Activated CD8-positive, alpha-beta memory T cell treated with anti-CD3 and anti-CD28 coated beads for 1 hour (primary cell): ENCODE measurements around the gene STMP1.

Source experiments
- DNase-seq, 2 donors: peaks; one replicate each; pipeline ENCODE4 v3.0.0-alpha.2; 2020; ENCODE audit warnings: low read depth in 1 of 2; ENCODE audit errors: extremely low read depth in 1 of 2

Gene STMP1

DNA sequence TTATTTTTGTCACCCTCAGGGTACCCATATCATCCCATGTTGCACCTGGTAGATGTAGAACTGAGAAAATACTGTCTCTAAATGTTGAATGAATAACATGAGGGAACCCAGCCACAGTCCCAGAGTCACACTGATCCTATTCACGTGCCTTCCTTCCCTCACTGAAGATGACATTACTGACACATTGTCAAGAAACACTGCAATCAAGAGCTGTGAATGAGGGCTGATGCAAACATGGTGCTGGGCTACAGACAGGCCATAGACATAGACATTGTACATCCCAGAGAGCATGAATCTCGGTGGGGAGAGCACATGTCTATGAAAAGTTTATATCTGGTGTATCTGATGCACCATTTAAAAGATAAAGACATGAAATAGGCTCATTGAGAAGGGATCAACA is 55.9 kb downstream of the STMP1 start:
- no peak for DNase-seq

DNA sequence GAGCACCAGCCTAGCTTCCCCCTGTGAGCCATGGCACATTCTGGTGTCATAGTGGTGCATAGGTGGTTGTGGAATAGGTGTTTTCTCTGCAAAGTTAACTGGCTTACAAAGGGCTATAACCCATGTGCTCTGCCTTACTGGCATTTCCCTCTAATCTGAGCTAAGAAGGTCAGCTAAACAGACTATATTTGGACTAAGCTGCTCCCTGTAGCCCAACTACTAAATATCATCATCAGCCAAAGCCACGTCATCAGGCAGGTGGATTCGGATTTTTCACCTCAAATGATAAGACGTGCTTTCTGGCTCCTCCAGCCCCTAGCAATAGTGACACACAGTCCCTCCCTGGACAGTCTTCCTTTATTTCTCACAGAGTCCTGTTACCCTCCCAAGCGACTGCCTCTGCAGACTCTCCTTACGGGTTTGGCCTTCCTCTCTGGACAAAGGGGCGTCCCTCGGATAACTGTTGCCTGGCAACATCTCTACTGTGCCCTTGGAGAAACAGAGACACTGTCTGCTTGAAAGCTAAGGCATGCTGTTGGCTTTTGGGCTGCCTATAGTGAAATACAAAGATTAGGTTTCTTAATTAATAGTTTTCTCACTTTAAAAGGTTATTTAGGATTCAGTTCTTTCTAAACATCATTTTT is 56.6 kb downstream of the STMP1 start:
- DNase-seq: no peak

DNA sequence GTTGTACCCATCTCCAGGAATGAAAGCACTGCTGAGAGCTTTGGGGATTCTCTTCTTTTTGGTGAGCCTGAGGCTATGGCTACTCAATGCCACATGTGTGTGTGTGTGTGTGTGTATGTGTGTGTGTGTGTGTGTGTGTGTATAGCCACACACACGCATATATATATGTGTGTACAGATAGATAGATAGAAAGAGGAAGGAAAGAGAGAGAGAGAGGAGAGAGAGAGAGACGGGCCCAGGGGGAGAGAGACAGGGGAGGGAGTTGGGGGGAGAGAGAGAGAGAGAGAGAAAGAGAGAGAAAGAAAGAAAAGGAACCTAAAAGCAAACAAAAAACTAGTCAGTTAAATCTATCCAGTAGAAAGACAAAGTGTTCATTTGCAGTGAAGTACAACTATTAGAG is 57.4 kb downstream of the STMP1 start:
- DNase-seq: no peak

DNA sequence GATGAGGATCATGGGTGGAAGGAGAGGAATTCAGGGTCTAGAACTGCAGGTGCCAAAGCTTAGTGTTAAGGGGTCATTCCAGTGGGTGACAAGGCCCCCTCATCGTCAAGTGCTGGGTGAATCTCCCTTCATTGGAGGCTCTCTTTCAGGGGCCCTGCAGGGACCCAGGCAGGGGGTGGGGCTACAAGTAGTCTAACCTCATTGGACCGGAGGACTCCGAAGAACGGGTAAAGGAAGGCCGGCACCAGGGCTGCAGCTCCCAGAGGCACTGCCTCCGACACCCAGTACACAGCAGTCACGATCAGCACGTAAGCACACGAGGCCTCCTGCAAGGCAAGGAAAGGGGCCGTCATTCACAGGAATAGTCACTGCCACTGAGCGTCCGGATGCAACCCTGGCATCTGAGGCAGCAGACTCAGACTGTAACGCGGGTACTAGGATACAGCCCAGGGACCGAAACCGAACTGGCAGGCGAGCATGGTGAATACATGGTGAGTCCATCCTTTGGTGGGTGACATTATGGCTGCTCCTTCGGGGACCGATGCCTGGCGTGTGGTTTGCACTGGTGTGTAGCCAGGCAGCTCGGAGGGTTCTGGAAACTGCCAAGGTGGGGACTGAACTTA is 59.0 kb downstream of the STMP1 start:
- DNase-seq: no peak

DNA sequence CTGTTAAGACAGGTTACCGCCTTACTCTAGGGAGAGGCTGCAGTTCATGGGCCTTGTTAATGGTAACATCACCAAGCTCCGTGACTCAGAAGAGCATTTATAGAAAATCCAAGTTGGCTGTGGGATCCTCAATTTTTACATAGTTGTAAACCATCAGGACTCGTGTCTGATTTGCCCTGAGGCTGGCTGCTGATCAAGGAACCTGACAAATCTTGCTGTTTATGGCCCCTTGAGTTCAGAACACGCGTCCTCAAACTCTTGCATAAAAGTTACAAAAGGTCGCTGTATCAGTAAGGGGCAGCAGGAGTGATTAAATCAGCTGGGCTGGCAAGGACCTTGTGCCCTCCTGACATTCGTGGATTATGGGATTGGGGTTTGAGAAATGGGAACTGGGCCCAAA is 61.1 kb downstream of the STMP1 start:
- no peak for DNase-seq
